Stimulated activated CD8-positive, alpha-beta memory T cell treated with anti-CD3 and anti-CD28 coated beads, Interleukin-15, amount 100 ng/mL, for 1 hour (primary cell): Measurements from ENCODE around the gene RNF34.

Experiments used
- DNase-seq: peaks from one replicate; pipeline ENCODE4 v3.0.0-alpha.2; 2020; ENCODE audit warnings: low read depth

Gene RNF34

GRCh38 chr12:121439715-121440114 lies 39.8 kb downstream of the RNF34 start:
- no peak for DNase-seq

DNA sequence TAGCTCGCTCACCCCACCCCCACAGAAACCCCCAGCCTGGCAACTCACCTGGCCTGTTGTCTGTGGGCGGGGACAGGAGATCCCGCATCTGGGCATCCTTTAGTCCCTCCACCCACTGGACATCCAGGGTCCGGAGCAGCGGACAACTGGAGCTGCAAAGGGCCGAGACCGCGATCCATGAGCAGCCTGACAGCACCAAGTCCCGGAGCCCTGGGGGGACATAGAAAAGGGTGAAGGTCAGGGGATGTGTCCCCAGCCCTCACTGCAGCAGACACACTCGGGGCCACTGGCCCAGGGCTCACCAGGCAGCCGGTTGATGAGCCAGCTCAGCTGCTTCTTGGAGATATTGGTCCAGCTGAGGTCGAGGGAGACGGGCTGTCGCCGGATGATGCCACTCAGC lies 40.9 kb downstream of the RNF34 start:
- no peak for DNase-seq

DNA sequence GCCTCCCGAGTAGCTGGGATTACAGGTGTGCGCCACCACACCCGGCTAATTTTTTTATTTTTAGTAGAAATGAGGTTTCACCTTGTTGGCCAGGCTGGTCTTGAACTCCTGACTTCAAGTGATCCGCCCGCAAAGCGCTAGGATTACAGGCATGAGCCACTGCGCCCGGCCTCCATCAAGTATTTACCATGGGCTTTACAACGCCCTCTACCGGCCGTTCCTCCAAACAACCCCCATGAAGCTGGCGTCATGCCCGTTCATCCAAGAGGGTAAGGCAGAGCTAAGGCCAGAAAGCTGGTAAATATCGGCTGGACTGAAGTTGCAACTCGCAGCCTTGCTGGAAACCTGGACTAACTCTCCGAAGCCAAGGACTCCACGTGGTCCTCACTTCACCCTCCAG lies 41.6 kb downstream of the RNF34 start:
- no peak for DNase-seq

GRCh38 chr12:121442028-121442948 lies 42.4 kb downstream of the RNF34 start:
- no peak for DNase-seq

DNA sequence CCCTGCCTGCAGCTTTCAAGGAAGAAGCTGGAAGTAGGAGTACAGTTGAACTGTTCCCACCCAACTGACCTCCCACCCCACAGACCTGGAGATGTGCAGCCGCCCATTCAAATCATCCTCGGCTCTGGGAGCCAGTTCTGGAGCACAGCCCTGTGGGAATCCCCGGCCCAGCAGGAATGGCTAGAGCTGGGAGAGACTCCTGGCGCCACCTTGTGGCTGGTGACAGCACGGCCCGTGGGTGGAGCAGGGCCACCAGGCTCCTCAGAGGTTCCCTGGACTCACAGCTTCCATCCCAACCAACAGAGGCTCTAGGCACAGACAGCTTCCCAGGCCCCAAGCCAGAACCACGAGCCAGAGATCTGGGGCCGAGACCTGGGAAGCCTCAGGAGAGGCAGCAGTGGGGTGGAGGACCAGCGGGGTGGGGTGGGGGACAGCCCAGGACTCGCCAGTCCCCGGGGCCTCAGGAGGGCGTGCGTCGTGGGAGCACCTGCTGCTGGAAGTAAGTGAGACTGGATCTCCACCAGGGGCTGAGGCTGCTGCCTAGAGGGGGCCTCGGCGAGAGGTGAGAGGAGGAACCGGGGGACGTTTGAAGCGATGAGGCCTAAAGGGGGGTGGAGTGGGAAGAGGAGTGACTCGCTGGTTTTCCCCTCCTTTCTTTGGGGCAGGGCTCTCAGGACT lies 43.4 kb downstream of the RNF34 start:
- DNase-seq = peak; percentile 37

- DNase-seq = no peak
Measured at GRCh38 chr12:121443911-121444841, 44.3 kb downstream of the RNF34 start.

DNA sequence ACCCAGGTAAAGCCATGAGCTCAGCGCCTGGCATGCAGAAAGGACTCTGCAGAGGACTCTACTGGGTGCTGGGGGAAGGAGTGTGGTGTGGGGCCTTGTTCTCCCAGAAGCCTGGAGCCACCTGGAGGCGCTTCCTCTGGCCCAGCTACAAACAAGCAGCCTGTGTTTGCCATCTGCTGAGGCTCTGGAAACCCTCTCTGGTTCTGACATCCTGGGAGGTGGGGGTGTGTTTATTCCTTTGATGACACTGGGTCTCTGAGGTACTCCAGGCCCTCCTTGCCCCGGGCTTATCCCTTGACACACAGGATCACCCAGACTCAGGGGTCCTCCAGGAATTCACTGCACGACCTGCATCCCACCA lies 44.9 kb downstream of the RNF34 start:
- DNase-seq = no peak

DNA sequence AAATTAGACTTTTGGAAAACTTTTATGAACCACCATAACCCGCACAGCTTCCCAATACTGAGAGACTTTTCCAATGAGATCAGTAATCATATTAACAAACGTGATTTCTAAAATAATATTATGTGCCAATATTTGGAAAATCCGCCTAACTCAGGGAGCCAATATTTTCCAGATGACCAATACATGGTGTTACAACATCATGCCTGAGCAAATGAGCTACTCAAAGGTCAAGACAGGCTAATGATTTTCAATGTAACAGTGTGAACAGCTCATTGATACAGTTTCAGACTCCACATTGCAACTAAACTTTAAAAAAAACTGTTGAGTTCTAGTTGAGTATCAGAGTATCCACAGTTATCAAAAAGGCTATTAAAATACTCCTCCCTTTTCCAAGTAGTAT lies 46.8 kb downstream of the RNF34 start:
- DNase-seq = no peak

DNA sequence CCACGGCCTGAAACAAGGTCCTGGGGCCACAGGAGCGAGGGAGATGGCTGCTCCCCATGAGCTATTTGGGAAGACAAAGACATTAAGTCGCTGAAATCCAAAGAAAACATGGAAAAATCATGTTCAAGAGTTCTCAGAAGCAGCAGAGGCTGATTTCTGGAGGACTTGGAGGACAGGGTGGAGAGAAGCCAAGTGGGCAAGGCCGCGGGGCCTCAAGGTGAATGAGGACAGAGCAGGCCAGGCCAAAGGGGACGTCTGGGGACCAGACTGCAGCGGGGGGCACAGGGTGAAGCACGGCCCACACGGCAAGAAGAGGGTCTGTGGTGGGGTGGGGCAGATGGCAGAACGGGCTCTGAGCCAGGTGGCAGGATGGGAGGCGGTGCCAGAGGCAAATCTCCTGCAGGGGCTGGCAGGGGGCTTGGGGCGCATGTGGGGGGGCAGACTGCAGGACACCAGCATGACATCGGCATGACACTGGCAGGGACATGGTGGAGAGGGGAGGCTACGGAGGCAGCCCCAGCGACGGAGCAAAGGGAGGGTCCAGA lies 48.9 kb downstream of the RNF34 start:
- no peak for DNase-seq

GRCh38 chr12:121451961-121452339 lies 52.0 kb downstream of the RNF34 start:
- no peak for DNase-seq

- no peak for DNase-seq
Measured at GRCh38 chr12:121452340-121452984, 52.5 kb downstream of the RNF34 start.

GRCh38 chr12:121452985-121453360 lies 53.1 kb downstream of the RNF34 start:
- DNase-seq = no peak

DNA sequence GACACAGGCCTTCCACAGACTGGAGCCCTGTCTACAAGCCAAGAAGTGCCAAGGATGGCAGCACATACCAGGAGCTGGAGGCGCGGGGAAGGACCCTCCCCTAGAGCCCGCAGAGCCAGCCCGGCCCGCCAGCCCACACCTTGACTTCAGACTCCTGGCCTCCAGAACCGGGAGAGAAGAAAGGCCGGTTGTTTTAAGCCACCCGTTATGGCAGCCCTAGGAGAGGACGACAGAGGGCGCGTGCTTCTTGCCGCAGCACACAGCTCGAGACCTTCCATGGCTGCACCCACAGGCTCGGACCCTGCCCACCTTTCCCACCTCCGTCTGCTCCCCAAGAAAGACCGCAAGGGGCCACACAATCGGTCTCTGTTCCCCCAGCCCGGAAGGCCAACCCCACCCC lies 53.7 kb downstream of the RNF34 start:
- DNase-seq = no peak

DNA sequence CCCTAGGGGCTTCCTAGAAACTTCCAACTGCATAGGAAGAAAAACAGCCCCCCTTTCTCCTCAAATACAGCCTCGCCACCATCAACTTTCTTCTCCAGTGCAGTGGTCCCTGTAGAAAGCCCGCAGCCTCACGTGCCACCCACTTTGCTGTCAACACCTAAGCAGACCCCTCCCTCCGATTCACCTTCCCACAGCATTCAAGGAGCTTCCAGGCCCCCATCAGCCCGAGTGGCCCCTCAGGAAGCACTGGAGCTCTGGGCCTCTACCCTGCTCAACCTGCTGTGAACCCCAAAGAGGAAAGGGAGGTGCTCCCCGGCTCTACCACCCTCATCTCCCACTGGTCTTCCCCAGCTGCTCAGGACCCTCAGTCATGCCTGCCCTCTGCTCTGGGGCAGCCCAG lies 55.0 kb downstream of the RNF34 start:
- DNase-seq = no peak

GRCh38 chr12:121455766-121456420 lies 56.0 kb downstream of the RNF34 start:
- DNase-seq = no peak

DNA sequence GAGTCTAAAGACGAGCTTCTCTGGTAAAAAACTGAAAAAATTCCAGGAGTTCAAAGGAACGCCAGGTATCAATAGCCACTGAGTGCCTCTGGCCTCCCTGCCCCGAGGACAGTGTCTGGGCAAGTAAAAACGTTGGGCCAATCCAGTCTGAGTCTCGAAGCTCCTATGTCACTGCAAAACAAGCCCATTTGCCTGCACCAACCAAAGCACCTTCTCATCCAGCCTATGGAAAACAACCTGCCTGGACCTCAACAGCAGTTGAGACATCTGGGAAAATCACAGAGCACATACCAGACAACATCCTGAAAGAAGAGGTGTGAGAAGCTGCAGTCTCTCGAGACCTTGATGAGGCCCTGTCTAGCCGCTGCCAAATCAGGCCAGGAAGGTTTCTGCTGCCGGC lies 56.6 kb downstream of the RNF34 start:
- no peak for DNase-seq

DNA sequence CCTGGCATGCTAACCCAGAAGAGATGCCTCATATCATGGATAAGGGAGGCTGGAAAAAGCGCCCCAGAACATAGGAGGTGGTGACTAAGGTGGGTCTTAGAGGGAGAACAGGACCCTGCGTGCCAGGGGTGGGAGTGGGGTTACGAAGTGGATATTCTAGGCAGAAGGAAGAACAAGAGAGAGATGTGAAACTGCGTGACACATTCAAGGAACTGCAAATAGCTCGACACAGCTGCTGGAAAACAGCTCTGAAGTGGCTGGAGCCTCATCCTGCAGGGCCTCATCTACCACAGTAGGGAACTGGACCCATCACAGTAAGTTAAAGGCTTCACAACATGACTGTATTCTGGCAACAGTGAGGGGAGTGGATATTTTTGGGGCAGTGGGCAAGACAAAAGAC lies 61.1 kb downstream of the RNF34 start:
- no peak for DNase-seq

DNA sequence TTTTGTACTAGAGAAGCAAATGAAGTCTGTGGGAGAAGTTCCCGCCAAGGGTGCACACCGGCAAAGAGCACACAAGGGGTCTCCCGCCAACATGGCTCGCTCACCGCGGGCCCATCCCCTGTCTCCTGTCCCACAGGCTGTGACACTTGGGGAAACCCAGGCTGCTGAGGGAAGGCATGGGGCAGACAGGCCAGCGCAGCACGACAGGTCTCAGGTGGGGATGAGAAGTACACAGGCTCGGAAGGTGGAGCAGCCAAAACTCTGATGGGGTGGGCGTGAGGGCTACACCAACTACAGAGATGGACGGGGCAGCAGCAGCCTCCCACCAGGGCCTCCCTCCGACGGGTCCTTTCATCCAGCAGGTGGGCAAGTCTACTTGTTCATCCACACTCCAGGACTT lies 64.4 kb downstream of the RNF34 start:
- no peak for DNase-seq

DNA sequence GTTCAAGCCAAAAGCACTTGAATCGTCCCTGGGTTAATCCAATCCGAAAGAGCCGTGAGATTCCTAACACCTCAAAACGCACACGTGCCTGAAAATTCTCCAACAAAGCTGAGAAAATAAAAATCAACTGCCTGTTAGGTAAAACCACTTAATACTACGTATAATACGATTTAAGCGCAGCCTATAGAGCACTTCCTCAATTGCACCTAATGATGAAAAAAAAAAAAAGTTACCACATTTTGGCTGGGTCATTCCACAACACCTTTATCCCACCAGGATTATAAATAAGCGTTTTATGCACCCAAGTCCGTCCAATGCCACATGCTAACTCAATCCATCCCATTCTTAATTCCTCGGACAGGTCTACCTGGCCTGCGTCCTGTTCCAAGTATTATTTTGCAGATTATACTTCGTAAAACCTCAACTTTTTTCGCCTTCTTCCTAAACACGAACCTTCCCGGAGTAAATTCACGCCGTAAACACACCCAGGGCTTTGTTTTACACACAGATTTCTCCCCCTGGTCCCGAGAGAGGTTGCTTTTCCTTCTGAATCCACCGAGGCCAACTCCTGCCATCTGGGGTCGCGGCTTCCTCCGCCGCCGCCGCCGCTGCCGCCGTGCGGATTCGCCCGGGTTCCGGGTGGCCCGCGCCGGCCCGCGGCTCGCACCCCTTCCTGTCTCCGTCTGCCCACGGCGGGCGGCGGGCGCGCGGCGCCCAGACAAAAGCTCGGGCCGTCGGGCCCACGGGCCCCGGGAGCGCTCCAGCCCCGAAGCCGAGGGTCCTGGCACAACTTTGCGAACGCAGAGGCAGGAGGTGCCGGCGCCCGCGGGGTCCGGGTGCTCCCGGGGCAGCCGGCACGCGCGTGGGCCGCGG lies 66.2 kb downstream of the RNF34 start:
- no peak for DNase-seq
